ENCODE results near the gene TNN.

Gene TNN

DNA sequence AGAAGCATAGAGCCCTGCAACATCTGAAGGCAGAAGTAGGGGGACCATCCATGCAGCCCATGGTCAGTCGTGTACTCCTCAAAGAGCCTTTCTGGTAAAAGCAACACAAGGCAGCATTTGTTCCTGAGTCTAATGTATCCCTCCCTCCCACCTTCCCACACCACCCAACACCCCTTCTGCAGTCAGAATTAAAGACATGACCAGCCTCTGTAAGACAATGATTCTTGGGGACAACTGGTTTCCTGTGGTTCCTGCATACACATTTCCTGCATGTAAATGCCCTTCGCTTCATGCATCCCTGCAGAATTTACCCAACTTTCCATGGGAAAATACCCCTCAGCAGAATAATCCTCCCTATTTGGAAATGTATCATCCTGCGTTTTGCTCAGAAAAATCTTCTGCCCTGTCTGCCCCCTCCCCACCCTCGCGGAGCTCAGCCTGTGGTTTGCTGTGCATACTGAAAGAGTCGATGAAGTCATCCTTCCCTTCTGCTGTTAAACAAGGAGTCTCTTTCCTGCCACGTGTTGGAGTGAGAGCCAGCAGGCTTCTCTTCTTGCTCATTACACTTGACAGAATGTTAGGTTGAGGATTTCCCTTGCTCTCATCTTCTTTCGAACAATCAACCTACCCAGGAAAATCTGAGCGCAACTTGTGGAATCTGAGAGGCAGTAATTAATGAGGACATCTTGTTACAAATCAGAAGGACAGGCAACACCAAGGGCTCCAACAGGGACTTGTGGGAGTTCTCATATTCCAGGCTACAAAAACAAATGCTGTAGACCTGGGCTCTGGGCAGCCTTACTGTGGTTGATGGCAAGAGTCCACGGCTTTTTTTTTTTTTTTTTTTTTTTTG lies 4.7 kb downstream of the TNN start:
- no peak overlapping the region for H3K4me3 ChIP-seq (ENCODE audit: low read length)
- DNase-seq (ENCODE audit: low read depth) = no peak
- TF ChIP-seq, protein P1, sequence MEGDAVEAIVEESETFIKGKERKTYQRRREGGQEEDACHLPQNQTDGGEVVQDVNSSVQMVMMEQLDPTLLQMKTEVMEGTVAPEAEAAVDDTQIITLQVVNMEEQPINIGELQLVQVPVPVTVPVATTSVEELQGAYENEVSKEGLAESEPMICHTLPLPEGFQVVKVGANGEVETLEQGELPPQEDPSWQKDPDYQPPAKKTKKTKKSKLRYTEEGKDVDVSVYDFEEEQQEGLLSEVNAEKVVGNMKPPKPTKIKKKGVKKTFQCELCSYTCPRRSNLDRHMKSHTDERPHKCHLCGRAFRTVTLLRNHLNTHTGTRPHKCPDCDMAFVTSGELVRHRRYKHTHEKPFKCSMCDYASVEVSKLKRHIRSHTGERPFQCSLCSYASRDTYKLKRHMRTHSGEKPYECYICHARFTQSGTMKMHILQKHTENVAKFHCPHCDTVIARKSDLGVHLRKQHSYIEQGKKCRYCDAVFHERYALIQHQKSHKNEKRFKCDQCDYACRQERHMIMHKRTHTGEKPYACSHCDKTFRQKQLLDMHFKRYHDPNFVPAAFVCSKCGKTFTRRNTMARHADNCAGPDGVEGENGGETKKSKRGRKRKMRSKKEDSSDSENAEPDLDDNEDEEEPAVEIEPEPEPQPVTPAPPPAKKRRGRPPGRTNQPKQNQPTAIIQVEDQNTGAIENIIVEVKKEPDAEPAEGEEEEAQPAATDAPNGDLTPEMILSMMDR (conservative IDR thresholded peaks at IDR 0.05; ENCODE audit: low read depth, low read length) = no peak

DNA sequence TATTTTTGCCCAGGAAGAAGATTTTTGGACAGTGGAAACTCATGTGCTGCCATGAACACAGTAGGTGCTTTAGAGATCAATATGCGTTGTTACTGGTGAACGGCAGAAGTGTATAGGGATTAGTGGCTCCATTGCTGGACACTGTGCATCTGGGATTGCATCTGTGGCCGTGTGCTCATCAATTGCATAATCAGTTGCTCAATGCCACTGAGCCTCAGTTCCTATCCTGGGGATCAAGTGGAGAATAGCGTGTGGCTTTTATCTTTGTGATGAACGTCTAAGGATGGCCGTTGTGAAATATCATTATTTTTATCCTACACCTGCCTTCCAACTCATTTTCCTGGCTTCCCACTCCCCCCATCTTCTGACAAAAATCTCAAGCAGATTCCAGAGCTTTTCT lies 5.4 kb downstream of the TNN start:
- no peak for DNase-seq (ENCODE audit: low read depth)

DNA sequence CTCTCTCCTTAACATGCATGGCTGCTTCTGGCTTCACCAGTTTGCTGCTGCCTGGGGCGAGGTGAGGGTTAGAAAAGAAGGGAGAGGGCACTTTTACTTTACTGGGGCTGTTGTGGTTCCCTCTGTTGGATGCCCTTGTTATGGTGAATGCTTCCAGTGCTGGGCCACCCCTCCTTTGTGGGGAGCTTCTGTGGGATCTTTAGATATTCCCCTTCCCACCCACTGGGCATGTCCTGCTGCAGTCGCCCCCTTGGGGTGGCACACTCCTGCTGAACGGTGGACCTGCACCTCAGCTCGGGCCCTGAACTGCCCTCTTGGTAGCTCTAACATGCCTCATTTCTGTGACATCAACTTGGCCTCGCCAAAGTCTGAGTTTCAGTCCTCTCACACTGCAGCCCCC lies 6.0 kb downstream of the TNN start:
- DNase-seq (ENCODE audit: low read depth) = no peak
- H3K4me3 ChIP-seq (ENCODE audit: low read length) = no peak overlapping the region
- TF ChIP-seq, protein P1 (conservative IDR thresholded peaks at IDR 0.05; ENCODE audit: low read depth, low read length) = no peak

More for the DNA sequence above, 5.4 kb downstream of the TNN start:
- TF ChIP-seq, protein P1 (conservative IDR thresholded peaks at IDR 0.05; ENCODE audit: low read depth, low read length) = no peak
- H3K4me3 ChIP-seq (ENCODE audit: low read length) = no peak overlapping the region

DNA sequence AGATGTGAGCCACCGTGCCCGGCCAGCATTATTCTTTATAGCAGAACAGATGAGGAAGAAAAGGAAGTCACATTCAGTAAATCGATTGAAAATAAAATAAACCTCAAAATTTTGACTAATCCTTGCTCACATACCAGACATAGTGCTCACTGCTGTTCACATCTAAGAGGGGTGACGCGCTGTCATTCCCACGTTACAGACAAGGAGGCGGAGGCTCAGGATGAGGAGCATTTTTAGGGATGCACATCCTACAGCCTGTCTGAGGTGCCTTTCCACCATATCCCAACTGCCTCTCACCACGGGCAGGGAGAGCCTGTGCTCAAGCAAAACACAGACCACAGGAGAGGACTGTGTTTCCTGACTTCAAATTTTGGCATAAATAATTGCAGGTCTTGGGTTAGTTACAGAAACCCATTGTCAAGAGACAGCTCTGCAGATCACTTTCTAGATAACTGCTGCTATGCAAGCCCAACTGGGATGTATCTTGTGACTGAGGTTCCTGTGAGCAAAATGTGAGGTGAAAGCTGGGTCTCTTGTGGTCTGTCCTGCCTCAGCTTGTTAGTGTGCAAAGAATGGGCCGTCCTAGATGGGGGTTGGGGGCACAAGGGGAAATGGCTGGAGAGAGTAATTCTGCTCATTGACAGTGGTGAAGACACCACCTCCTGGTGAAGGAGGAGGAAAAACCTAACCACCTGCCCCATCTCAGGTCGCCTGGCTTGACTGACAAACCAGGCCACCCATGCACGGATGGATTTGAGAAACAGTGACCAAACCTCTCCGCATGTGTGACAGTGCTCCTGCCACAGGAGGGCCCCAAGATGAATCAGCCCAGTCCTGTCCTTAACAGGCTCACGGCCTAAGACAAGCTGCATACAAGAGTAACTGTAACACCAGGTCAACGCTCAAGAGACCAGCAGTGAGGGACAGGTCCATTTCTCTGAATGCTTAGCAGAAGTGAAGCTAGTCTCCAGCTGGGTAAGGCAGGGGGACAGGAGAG lies 8.2 kb downstream of the TNN start:
- no peak for DNase-seq (ENCODE audit: low read depth)
- TF ChIP-seq, protein P1 (conservative IDR thresholded peaks at IDR 0.05; ENCODE audit: low read depth, low read length) = no peak
- H3K4me3 ChIP-seq (ENCODE audit: low read length) = no peak overlapping the region

DNA sequence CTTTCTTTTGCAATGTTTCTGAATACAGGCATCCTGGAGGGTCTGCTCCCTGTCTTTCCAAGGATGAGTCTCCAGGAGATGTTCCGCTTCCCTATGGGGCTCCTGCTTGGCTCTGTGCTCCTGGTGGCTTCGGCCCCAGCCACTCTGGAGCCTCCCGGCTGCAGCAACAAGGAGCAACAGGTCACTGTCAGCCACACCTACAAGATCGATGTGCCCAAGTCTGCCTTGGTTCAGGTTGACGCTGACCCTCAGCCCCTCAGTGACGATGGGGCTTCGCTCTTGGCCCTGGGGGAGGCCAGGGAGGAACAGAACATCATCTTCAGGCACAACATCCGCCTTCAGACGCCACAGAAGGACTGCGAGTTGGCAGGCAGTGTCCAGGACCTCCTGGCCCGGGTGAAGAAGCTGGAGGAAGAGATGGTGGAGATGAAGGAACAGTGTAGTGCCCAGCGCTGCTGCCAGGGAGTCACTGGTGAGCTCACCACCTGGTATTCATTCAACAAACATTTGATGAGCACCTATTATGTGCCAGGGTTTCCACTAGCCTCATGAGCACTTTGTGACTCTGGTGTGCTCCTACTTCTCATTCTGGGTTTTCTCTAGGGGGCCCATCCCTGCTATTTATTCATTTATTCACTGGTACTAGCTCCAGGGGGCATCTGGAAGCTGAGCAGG lies 9.9 kb downstream of the TNN start:
- no peak for DNase-seq (ENCODE audit: low read depth)
- no peak overlapping the region for H3K4me3 ChIP-seq (ENCODE audit: low read length)
- TF ChIP-seq, protein P1 (conservative IDR thresholded peaks at IDR 0.05; ENCODE audit: low read depth, low read length) = no peak

DNA sequence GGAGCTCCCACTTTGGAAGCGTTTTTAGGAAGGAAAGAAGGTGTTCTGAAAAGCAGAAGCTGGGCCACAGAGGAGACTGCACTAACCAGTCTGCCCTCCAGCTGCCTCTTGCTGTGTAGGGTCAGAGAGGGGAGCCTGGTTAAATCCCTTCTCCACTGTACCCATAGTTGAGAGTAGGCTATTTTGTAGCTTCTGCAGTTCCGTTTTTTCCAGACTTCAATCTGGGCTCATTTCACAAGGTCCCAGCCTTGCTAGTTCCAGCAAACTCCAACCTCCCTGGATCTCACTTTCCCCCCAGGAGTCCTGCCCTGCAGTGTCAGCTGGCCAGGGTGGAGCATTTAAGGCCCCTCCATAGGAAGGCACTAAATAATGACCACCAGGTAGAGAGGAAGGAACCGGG lies 11.0 kb downstream of the TNN start:
- DNase-seq (ENCODE audit: low read depth) = no peak
- TF ChIP-seq, protein P1 (conservative IDR thresholded peaks at IDR 0.05; ENCODE audit: low read depth, low read length) = no peak
- H3K4me3 ChIP-seq (ENCODE audit: low read length) = no peak overlapping the region

All from retinal pigment epithelial cell (primary cell).